H9 (cell line): ENCODE measurements around the gene KDM4D. TPM values are rescaled to one million over a fixed set of nuclear protein-coding genes. Genes with fewer than 3 reads are reported as not detected.

Experiments
- DNase-seq: peaks from one replicate; pipeline ENCODE4 v3.0.0-alpha.2; 2017
- H2AFZ ChIP-seq: one replicate; pipeline ENCODE4 v1.6.1; 2013; ENCODE audit warnings: mild to moderate bottlenecking, low read length, control low read depth, moderate library complexity
- H2AK5ac ChIP-seq: 2 replicates; pipeline ENCODE4 v1.6.1; 2013; ENCODE audit warnings: low read length, control low read depth, mixed read lengths; ENCODE audit not compliant: insufficient read length
- H2BK120ac ChIP-seq: one replicate; pipeline ENCODE4 v1.6.1; 2013; ENCODE audit warnings: low read depth, mild to moderate bottlenecking, low read length, control low read depth, inconsistent platforms; ENCODE audit not compliant: poor library complexity, severe bottlenecking
- H2BK12ac ChIP-seq: 2 replicates; pipeline ENCODE4 v1.6.1; 2013; ENCODE audit warnings: low read length, control low read depth, mixed read lengths, low read depth; ENCODE audit not compliant: insufficient read length
- H2BK15ac ChIP-seq: 2 replicates; pipeline ENCODE4 v1.6.1; 2013; ENCODE audit warnings: low read depth, low read length, control low read depth
- H2BK20ac ChIP-seq: one replicate; pipeline ENCODE4 v1.6.1; 2013; ENCODE audit warnings: low read depth, mild to moderate bottlenecking, low read length, control low read depth, inconsistent platforms; ENCODE audit not compliant: poor library complexity, severe bottlenecking
- H2BK5ac ChIP-seq: 2 replicates; pipeline ENCODE4 v1.6.1; 2013; ENCODE audit warnings: low read length, control low read depth, mixed read lengths; ENCODE audit not compliant: insufficient read length
- H3K14ac ChIP-seq: 2 replicates; pipeline ENCODE4 v1.6.1; 2013; ENCODE audit warnings: low read length, control low read depth; ENCODE audit not compliant: insufficient read depth
- H3K18ac ChIP-seq: 2 replicates; pipeline ENCODE4 v1.6.1; 2013; ENCODE audit warnings: low read depth, mild to moderate bottlenecking, mixed read lengths, low read length, control low read depth; ENCODE audit not compliant: insufficient read length
- H3K23ac ChIP-seq: 2 replicates; pipeline ENCODE4 v1.6.1; 2013; ENCODE audit warnings: low read length, control low read depth, mixed read lengths, low read depth; ENCODE audit not compliant: insufficient read length
- H3K23me2 ChIP-seq: 2 replicates; pipeline ENCODE4 v1.6.1; 2013; ENCODE audit warnings: low read depth, mild to moderate bottlenecking, mixed read lengths, low read length, control low read depth; ENCODE audit not compliant: insufficient read length, poor library complexity, severe bottlenecking
- H3K27ac ChIP-seq: 2 replicates; pipeline ENCODE4 v1.5.1; 2013; ENCODE audit warnings: low read length, control low read depth, mixed read lengths, low read depth; ENCODE audit not compliant: insufficient read length
- H3K27me3 ChIP-seq: 2 replicates; pipeline ENCODE4 v1.6.1; 2013; ENCODE audit warnings: low read length, control low read depth, inconsistent platforms; ENCODE audit not compliant: insufficient read depth
- H3K4ac ChIP-seq: 2 replicates; pipeline ENCODE4 v1.6.1; 2013; ENCODE audit warnings: low read depth, mild to moderate bottlenecking, control low read depth, inconsistent platforms, low read length, moderate library complexity
- H3K4me1 ChIP-seq: 2 replicates; pipeline ENCODE4 v1.6.1; 2013; ENCODE audit warnings: low read length, control low read depth, inconsistent platforms; ENCODE audit not compliant: insufficient read depth
- H3K4me2 ChIP-seq: 2 replicates; pipeline ENCODE4 v1.6.1; 2013; ENCODE audit warnings: low read length, control low read depth, mixed read lengths; ENCODE audit not compliant: insufficient read length, insufficient read depth
- H3K56ac ChIP-seq: 2 replicates; pipeline ENCODE4 v1.6.1; 2013; ENCODE audit warnings: low read depth, mild to moderate bottlenecking, mixed read lengths, low read length, control low read depth; ENCODE audit not compliant: insufficient read length
- H3K79me1 ChIP-seq: 2 replicates; pipeline ENCODE4 v1.6.1; 2013; ENCODE audit warnings: low read depth, mild to moderate bottlenecking, moderate library complexity, low read length, control low read depth, inconsistent platforms; ENCODE audit not compliant: insufficient read depth, poor library complexity, severe bottlenecking
- H3K79me2 ChIP-seq: 2 replicates; pipeline ENCODE4 v1.6.1; 2013; ENCODE audit warnings: low read length, control low read depth, inconsistent platforms; ENCODE audit not compliant: insufficient read depth
- H3K9ac ChIP-seq: 2 replicates; pipeline ENCODE4 v1.6.1; 2013; ENCODE audit warnings: low read length, control low read depth, mixed read lengths; ENCODE audit not compliant: insufficient read length; ENCODE audit errors: extremely low read depth
- H3K9me3 ChIP-seq: one replicate; pipeline ENCODE4 v1.6.1; 2013; ENCODE audit warnings: low read depth, low read length, inconsistent platforms; ENCODE audit not compliant: control insufficient read depth
- H3T11ph ChIP-seq: one replicate; pipeline ENCODE4 v1.6.1; 2013; ENCODE audit warnings: mild to moderate bottlenecking, low read length, control low read depth, inconsistent platforms
- H4K20me1 ChIP-seq: one replicate; pipeline ENCODE4 v1.6.1; 2013; ENCODE audit not compliant: control insufficient read depth, insufficient read length, insufficient read depth
- H4K5ac ChIP-seq: 2 replicates; pipeline ENCODE4 v1.6.1; 2013; ENCODE audit warnings: low read depth, mild to moderate bottlenecking, mixed read lengths, low read length, control low read depth; ENCODE audit not compliant: insufficient read length
- H4K8ac ChIP-seq: replicated peaks from 2 replicates; pipeline ENCODE4 v1.6.1; 2013; ENCODE audit warnings: low read length, control low read depth, mixed read lengths, low read depth; ENCODE audit not compliant: insufficient read length
- H4K91ac ChIP-seq: 2 replicates; pipeline ENCODE4 v1.6.1; 2013; ENCODE audit warnings: low read depth, mild to moderate bottlenecking, moderate library complexity, mixed read lengths, low read length, control low read depth; ENCODE audit not compliant: insufficient read length
- H3K27ac Mint-ChIP-seq, 3 experiments: 2 replicates in 2 of 3; 3 replicates in 1 of 3; pipeline ENCODE4 v1.8.0; 2020 to 2021; ENCODE audit warnings: mixed read lengths in 3 of 3, mild to moderate bottlenecking in 1 of 3, moderate library complexity in 1 of 3
- H3K27me3 Mint-ChIP-seq: 2 replicates; pipeline ENCODE4 v1.8.0; 2021; ENCODE audit warnings: low read depth, mild to moderate bottlenecking, moderate library complexity, mixed read lengths
- H3K36me3 Mint-ChIP-seq, 3 experiments: 2 replicates in 2 of 3; 3 replicates in 1 of 3; pipeline ENCODE4 v1.8.0; 2020 to 2021; ENCODE audit warnings: low read depth in 3 of 3, mixed read lengths in 3 of 3; ENCODE audit not compliant: insufficient read depth in 1 of 3
- H3K4me1 Mint-ChIP-seq, 2 experiments: 2 replicates each; pipeline ENCODE4 v1.8.0; 2020; ENCODE audit warnings: mixed read lengths in 2 of 2
- H3K4me3 Mint-ChIP-seq, 2 experiments: 2 replicates in 1 of 2; 3 replicates in 1 of 2; pipeline ENCODE4 v1.8.0; 2020 to 2021; ENCODE audit warnings: mild to moderate bottlenecking in 2 of 2, mixed read lengths in 2 of 2, moderate library complexity in 1 of 2
- H3K9me3 Mint-ChIP-seq, 2 experiments: 2 replicates in 1 of 2; 3 replicates in 1 of 2; pipeline ENCODE4 v1.8.0; 2020; ENCODE audit warnings: mild to moderate bottlenecking in 2 of 2, mixed read lengths in 2 of 2, moderate library complexity in 1 of 2
- WGBS: extraction: QIAGEN DNeasy Blood & Tissue Kit; methylation state at CpG from one replicate; pipeline ENCODE4 v1.1.7; 2013; ENCODE audit warnings: missing lambda C conversion rate, low lambda C conversion rate, mixed read lengths; ENCODE audit not compliant: insufficient read length; ENCODE audit errors: extremely low coverage; 5-methylcytosine and 5-hydroxymethylcytosine counted together
- total RNA-seq: library from RNA; stranded (reverse); gene quantifications from 2 replicates; pipeline ENCODE4 v1.2.1, GENCODE V29; 2021
- TF ChIP-seq, protein P1 (sequence below): fragments of 200-600 bp; sonication (generic); conservative IDR thresholded peaks from 3 replicates; pipeline ENCODE4 v1.8.0; 2021; ENCODE audit warnings: antibody characterized with exemption, mild to moderate bottlenecking

The KDM4D gene
- total RNA-seq, 1 experiment from 2014 or later: 1.9 TPM

- no CpG with 5 or more reads among the region's 1 CpG for WGBS
- Histone ChIP-seq H4K91ac (no peak overlapping the region), H3K56ac (no peak overlapping the region), H2AK5ac (no peak overlapping the region), H2BK15ac (no peak overlapping the region), H4K8ac (no peak overlapping the region), H2BK12ac (no peak overlapping the region), H3K9me3 (no peaks in the 10 kb centered on the region), H3K4ac (no peak overlapping the region), H2BK20ac (no peak overlapping the region), H3K27ac (no peak overlapping the region), H3K23ac (no peak overlapping the region), H3K79me1 (no peaks in the 10 kb centered on the region), H3K14ac (no peak overlapping the region), H3K4me2 (no peak overlapping the region), H3K23me2 (no peaks in the 10 kb centered on the region), H3K4me1 (no peaks in the 10 kb centered on the region), H2BK120ac (no peak overlapping the region), H2AFZ (no peak overlapping the region), H3T11ph (no peak overlapping the region), H4K5ac (no peak overlapping the region), H4K20me1 (no peaks in the 10 kb centered on the region), H3K79me2 (no peaks in the 10 kb centered on the region), H2BK5ac (no peak overlapping the region), H3K18ac (no peak overlapping the region), H3K9ac (no peak overlapping the region), H3K27me3 (no peaks in the 10 kb centered on the region)
- H3K9me3 Mint-ChIP-seq: no peaks in the 10 kb centered on the region
- no peak for DNase-seq
- peaks cover 7% of the 10 kb centered on the region for H3K27me3 Mint-ChIP-seq
- H3K27ac Mint-ChIP-seq: no peak overlapping the region
- no peaks in the 10 kb centered on the region for H3K4me1 Mint-ChIP-seq
- TF ChIP-seq, protein P1, sequence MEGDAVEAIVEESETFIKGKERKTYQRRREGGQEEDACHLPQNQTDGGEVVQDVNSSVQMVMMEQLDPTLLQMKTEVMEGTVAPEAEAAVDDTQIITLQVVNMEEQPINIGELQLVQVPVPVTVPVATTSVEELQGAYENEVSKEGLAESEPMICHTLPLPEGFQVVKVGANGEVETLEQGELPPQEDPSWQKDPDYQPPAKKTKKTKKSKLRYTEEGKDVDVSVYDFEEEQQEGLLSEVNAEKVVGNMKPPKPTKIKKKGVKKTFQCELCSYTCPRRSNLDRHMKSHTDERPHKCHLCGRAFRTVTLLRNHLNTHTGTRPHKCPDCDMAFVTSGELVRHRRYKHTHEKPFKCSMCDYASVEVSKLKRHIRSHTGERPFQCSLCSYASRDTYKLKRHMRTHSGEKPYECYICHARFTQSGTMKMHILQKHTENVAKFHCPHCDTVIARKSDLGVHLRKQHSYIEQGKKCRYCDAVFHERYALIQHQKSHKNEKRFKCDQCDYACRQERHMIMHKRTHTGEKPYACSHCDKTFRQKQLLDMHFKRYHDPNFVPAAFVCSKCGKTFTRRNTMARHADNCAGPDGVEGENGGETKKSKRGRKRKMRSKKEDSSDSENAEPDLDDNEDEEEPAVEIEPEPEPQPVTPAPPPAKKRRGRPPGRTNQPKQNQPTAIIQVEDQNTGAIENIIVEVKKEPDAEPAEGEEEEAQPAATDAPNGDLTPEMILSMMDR: no peak
- peaks cover 0 to under 1% (median 0%) of the 10 kb centered on the region in 3 experiments; a peak in 1 of 7 replicates for H3K36me3 Mint-ChIP-seq
- H3K4me3 Mint-ChIP-seq: no peak overlapping the region
These were observed 18.8 kb upstream of the KDM4D start for GRCh38 chr11:94954753-94955152.
